Rectal smooth muscle tissue (tissue), 1 donor: ENCODE results near the gene SAMD8.
"Not testable (repeated sequence)": the region's sequence is repeated elsewhere in the genome, so short reads cannot be mapped to it uniquely, and the experiment has no call there.

Experiments used
- H3K27ac ChIP-seq: one replicate; pipeline ENCODE4 v1.7.0; 2013; ENCODE audit warnings: low read depth, low read length, inconsistent platforms
- H3K27me3 ChIP-seq: one replicate; pipeline ENCODE4 v1.7.0; 2013; ENCODE audit warnings: low read length; ENCODE audit not compliant: control insufficient read depth, insufficient read depth
- H3K36me3 ChIP-seq: one replicate; pipeline ENCODE4 v1.7.0; 2013; ENCODE audit warnings: low read length; ENCODE audit not compliant: control insufficient read depth, insufficient read depth
- H3K4me1 ChIP-seq: one replicate; pipeline ENCODE4 v1.7.0; 2013; ENCODE audit warnings: low read length; ENCODE audit not compliant: control insufficient read depth, insufficient read depth
- H3K4me3 ChIP-seq: one replicate; pipeline ENCODE4 v1.7.0; 2013; ENCODE audit warnings: low read length
- H3K9ac ChIP-seq: one replicate; pipeline ENCODE4 v1.7.0; 2013; ENCODE audit warnings: low read length

The SAMD8 gene

GRCh38 chr10:75210282-75211006 lies 99.0 kb downstream of the SAMD8 start, which contains the start of gene VDAC2:
Gene VDAC2 (plus strand): TSS chr10:75210796. CDS start chr10:75211159, 363 bp downstream.
- H3K9ac ChIP-seq, result peak within 1 kb of the TSS; percentile 99
- H3K4me3 ChIP-seq, result peak within 1 kb of the TSS; percentile 92
- peak within 1 kb of the TSS; percentile 100 for H3K27ac ChIP-seq

GRCh38 chr10:75211007-75211691 lies 99.7 kb downstream of the SAMD8 start:
- peaks cover 36% of the 10 kb centered on the region for H3K4me1 ChIP-seq
- H3K9ac ChIP-seq, result peak overlapping the region; percentile 91
- peak overlapping the region; percentile 92 for H3K4me3 ChIP-seq
- H3K27ac ChIP-seq, result peak overlapping the region; percentile 100
- peaks cover 5% of the 10 kb centered on the region for H3K36me3 ChIP-seq
- no peaks in the 10 kb centered on the region for H3K27me3 ChIP-seq

More at GRCh38 chr10:75210282-75211006, 99.0 kb downstream of the SAMD8 start, which contains the start of gene VDAC2:
- Histone ChIP-seq H3K4me1 (peaks cover 33% of the 10 kb centered on the region), H3K36me3 (peaks cover 5% of the 10 kb centered on the region), H3K27me3 (no peaks in the 10 kb centered on the region)

DNA sequence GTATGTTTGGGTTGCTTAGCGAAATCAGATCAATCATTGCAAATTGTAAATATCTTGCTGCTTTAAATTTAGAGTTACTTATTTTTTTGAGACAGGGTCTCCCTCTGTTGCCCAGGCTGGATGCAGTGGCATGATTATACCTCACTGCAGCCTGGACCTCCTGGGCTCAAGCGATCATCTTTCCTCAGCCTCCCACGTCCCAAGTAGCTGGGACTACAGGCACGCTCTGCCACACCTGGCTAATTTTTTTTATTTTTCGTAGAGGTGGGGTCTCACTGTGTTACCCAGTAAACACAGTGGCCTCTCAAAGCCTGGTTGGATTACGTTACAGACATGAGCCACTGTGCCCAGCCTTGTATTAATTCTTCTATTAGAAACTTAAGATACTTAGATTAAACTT lies 100.9 kb downstream of the SAMD8 start:
- H3K36me3 ChIP-seq, result peaks cover 14% of the 10 kb centered on the region
- H3K4me1 ChIP-seq, result peaks cover 41% of the 10 kb centered on the region
- H3K9ac ChIP-seq, result no peak overlapping the region
- peak overlapping the region; percentile 100 for H3K27ac ChIP-seq
- peak overlapping the region; percentile 41 for H3K4me3 ChIP-seq
- no peaks in the 10 kb centered on the region for H3K27me3 ChIP-seq

GRCh38 chr10:75220274-75220673 lies 108.8 kb downstream of the SAMD8 start:
- peaks cover 16% of the 10 kb centered on the region for H3K4me1 ChIP-seq
- no peak overlapping the region for H3K27ac ChIP-seq
- H3K4me3 ChIP-seq, result no peak overlapping the region
- no peak overlapping the region for H3K9ac ChIP-seq
- no peaks in the 10 kb centered on the region for H3K27me3 ChIP-seq
- H3K36me3 ChIP-seq, result peaks cover 43% of the 10 kb centered on the region

GRCh38 chr10:75221492-75221891 lies 110.0 kb downstream of the SAMD8 start:
- not testable (repeated sequence) for H3K4me3 ChIP-seq, H3K27ac ChIP-seq, H3K9ac ChIP-seq, H3K27me3 ChIP-seq
- Histone ChIP-seq H3K4me1 (peaks cover 19% of the 10 kb centered on the region), H3K36me3 (peaks cover 42% of the 10 kb centered on the region)

DNA sequence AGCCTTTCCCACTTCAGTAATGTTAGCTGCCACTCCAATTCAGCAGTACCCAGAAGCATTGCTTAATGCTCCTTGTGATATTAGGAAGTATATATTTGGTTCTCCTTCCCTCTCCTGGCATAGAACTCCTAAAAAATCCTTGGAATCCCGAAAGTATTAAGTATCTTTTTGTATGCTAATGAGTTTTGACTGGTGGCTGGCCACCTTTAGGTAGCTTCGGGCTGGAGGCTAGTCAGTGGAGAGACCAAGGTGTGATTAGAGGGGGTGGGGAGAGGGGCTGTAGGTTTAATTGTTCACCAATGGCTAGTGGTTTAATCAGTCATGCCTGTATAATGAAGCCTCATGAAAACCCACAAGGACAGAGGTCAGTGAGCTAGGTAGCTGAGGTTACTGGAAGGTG lies 112.1 kb downstream of the SAMD8 start:
- Histone ChIP-seq H3K27me3 (no peaks in the 10 kb centered on the region), H3K36me3 (peaks cover 36% of the 10 kb centered on the region), H3K4me1 (peaks cover 20% of the 10 kb centered on the region), H3K4me3 (no peak overlapping the region), H3K9ac (no peak overlapping the region), H3K27ac (no peak overlapping the region)

DNA sequence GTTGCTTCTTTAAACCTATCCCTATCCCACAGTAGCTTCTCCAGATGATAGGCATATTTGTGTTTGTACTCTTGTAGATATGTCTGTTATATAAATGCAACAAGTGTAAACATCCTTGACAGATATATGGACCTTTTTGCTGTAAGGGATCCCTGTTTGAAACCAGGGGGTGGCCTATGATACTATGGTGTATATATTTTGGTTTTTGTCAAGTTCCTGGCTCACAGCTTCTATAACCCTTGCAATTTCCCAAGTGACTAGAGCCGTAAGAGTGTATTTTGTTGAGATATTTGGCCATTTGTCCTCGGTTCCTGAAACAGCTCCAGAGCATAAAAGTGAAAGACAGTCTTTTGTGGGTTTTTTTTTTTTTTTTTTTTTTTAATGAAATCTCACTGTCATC lies 114.6 kb downstream of the SAMD8 start:
- H3K9ac ChIP-seq, result no peak overlapping the region
- peak overlapping the region; percentile 68 for H3K27ac ChIP-seq
- peaks cover 20% of the 10 kb centered on the region for H3K36me3 ChIP-seq
- no peak overlapping the region for H3K4me3 ChIP-seq
- H3K4me1 ChIP-seq, result peaks cover 20% of the 10 kb centered on the region
- no peaks in the 10 kb centered on the region for H3K27me3 ChIP-seq

- H3K9ac ChIP-seq, result no peak overlapping the region
- H3K27ac ChIP-seq, result peak overlapping the region; percentile 43
- H3K4me1 ChIP-seq, result peaks cover 20% of the 10 kb centered on the region
- no peak overlapping the region for H3K4me3 ChIP-seq
- H3K36me3 ChIP-seq, result peaks cover 26% of the 10 kb centered on the region
- H3K27me3 ChIP-seq, result no peaks in the 10 kb centered on the region
Observed at GRCh38 chr10:75226656-75227055, 115.2 kb downstream of the SAMD8 start.

GRCh38 chr10:75228278-75228677 lies 116.8 kb downstream of the SAMD8 start:
- H3K4me3 ChIP-seq, result no peak overlapping the region
- H3K9ac ChIP-seq, result no peak overlapping the region
- H3K27ac ChIP-seq, result no peak overlapping the region
- peaks cover 19% of the 10 kb centered on the region for H3K36me3 ChIP-seq
- no peaks in the 10 kb centered on the region for H3K27me3 ChIP-seq
- H3K4me1 ChIP-seq, result peaks cover 20% of the 10 kb centered on the region

DNA sequence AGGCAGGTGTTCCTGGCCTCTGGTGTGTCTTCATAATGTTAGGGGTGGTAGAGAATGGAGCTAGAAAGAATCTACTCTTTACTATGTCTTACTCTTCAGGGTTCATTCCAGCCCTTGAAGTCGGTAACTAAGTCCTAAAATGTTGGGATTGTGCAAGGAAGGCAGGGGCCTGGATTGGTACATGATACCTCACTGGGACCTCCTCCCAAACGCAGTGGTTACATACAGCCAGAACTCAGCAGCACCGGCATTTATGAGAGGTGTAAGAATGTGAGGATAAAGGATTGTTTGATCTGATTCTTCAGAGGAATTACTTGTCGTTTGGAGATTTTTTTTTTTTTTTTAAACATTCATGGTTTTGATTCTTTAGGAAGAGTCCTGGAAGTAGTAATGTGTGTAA lies 117.4 kb downstream of the SAMD8 start:
- peaks cover 20% of the 10 kb centered on the region for H3K4me1 ChIP-seq
- H3K27ac ChIP-seq, result peak overlapping the region; percentile 6
- no peak overlapping the region for H3K9ac ChIP-seq
- H3K4me3 ChIP-seq, result no peak overlapping the region
- H3K27me3 ChIP-seq, result no peaks in the 10 kb centered on the region
- peaks cover 15% of the 10 kb centered on the region for H3K36me3 ChIP-seq

DNA sequence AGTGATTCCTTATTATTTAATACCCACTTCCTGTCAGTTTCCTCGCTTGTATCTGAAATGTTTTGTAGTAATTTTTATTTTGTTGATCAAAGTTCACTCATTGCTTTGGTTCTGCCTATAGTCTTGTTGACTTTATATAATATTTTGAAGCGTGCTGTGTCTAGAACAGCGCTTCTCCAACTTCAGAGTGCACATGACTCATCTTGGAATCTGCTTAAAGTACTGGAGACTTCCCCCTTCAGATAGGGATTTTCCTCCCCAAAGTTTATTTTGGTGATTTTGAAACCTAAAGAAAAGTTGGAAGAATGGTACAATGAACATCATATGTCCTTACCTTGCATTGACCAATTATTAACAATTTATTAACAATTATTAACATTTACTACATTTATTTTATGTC lies 118.5 kb downstream of the SAMD8 start:
- no peaks in the 10 kb centered on the region for H3K27me3 ChIP-seq
- H3K9ac ChIP-seq, result no peak overlapping the region
- peaks cover 10% of the 10 kb centered on the region for H3K36me3 ChIP-seq
- H3K4me1 ChIP-seq, result peaks cover 17% of the 10 kb centered on the region
- no peak overlapping the region for H3K4me3 ChIP-seq
- no peak overlapping the region for H3K27ac ChIP-seq

DNA sequence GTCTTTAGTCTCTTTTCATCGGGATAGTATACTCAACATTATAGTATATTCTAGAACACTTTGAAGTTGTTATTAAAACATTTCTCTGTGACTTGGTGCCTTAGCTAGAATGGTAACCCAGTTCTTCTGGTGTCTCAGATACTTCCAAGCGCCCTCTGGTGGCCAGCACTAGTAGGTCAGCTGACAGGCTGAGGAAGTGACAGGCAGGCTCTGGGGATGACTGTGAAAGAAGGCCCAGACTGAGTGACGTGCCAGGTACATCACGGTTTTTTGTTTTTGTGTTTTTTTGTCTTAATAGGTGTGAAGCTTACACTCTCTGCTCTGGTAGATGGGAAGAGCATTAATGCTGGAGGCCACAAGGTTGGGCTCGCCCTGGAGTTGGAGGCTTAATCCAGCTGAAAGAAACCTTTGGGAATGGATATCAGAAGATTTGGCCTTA lies 119.2 kb downstream of the SAMD8 start:
- H3K27me3 ChIP-seq, result no peaks in the 10 kb centered on the region
- no peak overlapping the region for H3K27ac ChIP-seq
- peaks cover 7% of the 10 kb centered on the region for H3K36me3 ChIP-seq
- H3K9ac ChIP-seq, result no peak overlapping the region
- H3K4me3 ChIP-seq, result no peak overlapping the region
- H3K4me1 ChIP-seq, result peaks cover 13% of the 10 kb centered on the region
